Sigmoid colon (tissue), 4 donors: ENCODE data around the gene RANBP17.

Source experiments
- EP300 ChIP-seq, 4 donors: sonication (generic); formaldehyde crosslinking; IDR thresholded peaks; one replicate each; pipeline ENCODE4 v1.6.1; 2017; ENCODE audit warnings: antibody characterized with exemption in 4 of 4
- POLR2A ChIP-seq, 2 donors: fragments of 450-650 bp; IDR thresholded peaks; one replicate each; pipeline ENCODE4 v1.6.1; 2016; ENCODE audit warnings: antibody characterized with exemption in 2 of 2, mild to moderate bottlenecking in 2 of 2, moderate library complexity in 2 of 2
- POLR2AphosphoS5 ChIP-seq, 4 donors: sonication (generic); formaldehyde crosslinking; IDR thresholded peaks; one replicate each; pipeline ENCODE4 v1.6.1; 2017; ENCODE audit warnings: antibody characterized with exemption in 4 of 4
- TF ChIP-seq, protein P1 (sequence below), 4 experiments: fragments of 450-650 bp in 3 of 4; fragments of 200-600 bp in 1 of 4; IDR thresholded peaks; one replicate each; pipeline ENCODE4 v1.5.1; 2016 to 2019; ENCODE audit warnings: antibody characterized with exemption in 4 of 4, mild to moderate bottlenecking in 3 of 4, moderate library complexity in 2 of 4

DNA sequence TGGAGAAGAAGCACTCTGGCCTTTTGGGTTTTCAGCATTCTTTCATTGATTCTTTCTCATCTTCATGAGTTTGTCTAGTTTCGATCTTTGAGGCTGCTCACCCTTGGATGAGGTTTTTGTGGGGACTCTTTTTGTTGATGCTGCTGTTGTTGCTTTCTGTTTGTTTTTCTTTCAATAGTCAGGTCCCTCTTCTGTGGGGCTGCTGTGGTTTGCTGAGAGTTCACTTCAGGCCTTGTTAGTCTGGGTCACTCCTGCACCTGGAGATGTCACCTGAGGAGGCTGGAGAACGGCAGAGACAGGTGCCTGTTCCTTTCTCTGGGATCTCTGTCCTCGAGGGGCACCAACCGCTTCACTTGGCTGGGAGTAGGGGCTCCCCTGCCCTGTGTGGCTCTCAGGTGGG is 14.0 kb downstream of the RANBP17 start:
- TF ChIP-seq, protein P1, sequence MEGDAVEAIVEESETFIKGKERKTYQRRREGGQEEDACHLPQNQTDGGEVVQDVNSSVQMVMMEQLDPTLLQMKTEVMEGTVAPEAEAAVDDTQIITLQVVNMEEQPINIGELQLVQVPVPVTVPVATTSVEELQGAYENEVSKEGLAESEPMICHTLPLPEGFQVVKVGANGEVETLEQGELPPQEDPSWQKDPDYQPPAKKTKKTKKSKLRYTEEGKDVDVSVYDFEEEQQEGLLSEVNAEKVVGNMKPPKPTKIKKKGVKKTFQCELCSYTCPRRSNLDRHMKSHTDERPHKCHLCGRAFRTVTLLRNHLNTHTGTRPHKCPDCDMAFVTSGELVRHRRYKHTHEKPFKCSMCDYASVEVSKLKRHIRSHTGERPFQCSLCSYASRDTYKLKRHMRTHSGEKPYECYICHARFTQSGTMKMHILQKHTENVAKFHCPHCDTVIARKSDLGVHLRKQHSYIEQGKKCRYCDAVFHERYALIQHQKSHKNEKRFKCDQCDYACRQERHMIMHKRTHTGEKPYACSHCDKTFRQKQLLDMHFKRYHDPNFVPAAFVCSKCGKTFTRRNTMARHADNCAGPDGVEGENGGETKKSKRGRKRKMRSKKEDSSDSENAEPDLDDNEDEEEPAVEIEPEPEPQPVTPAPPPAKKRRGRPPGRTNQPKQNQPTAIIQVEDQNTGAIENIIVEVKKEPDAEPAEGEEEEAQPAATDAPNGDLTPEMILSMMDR (IDR thresholded peaks at IDR 0.05): no peak
- no peak for TF ChIP-seq POLR2A (IDR thresholded peaks at IDR 0.05)
- TF ChIP-seq EP300 (IDR thresholded peaks at IDR 0.05): no peak
- TF ChIP-seq POLR2AphosphoS5 (IDR thresholded peaks at IDR 0.05): no peak
